Activated CD4-positive, alpha-beta memory T cell treated with anti-CD3 and anti-CD28 coated beads for 36 hours (primary cell): ENCODE measurements around the gene UBL4A. TPM values are rescaled to one million over a fixed set of nuclear protein-coding genes. Genes with fewer than 3 reads are reported as not detected.

Source experiments
- CTCF ChIA-PET: fragments of 350-600 bp; sonication (Branson Sonifier 250); formaldehyde crosslinking; loops from one replicate; lab custom pipeline; 2021; ENCODE audit warnings: antibody characterized with exemption, inconsistent platforms; lab: Charles Lee
- POLR2A ChIA-PET: fragments of 350-600 bp; sonication (Branson Sonifier 250); formaldehyde crosslinking; loops from one replicate; lab custom pipeline; 2021; ENCODE audit warnings: antibody characterized with exemption; lab: Charles Lee
- DNase-seq: peaks from one replicate; pipeline ENCODE4 v3.0.0-alpha.2; 2020
- H3K27ac Mint-ChIP-seq: one replicate; pipeline ENCODE4 v1.8.0; 2021; ENCODE audit warnings: mixed read lengths
- H3K27me3 Mint-ChIP-seq: one replicate; pipeline ENCODE4 v1.8.0; 2021; ENCODE audit warnings: mixed read lengths
- H3K36me3 Mint-ChIP-seq: one replicate; pipeline ENCODE4 v1.8.0; 2021; ENCODE audit warnings: mixed read lengths
- H3K4me1 Mint-ChIP-seq: one replicate; pipeline ENCODE4 v1.8.0; 2021; ENCODE audit warnings: low read depth, mixed read lengths
- H3K4me3 Mint-ChIP-seq: one replicate; pipeline ENCODE4 v1.8.0; 2021; ENCODE audit warnings: mild to moderate bottlenecking, mixed read lengths
- H3K9me3 Mint-ChIP-seq: one replicate; pipeline ENCODE4 v1.8.0; 2021; ENCODE audit warnings: mixed read lengths
- intact Hi-C: fragments of 100-400 bp; cut with micrococcal nuclease; formaldehyde crosslinking; loops from one replicate; pipeline ENCODE4 v1.15.1; 2023
- total RNA-seq, 2 experiments: library from RNA; stranded (reverse); gene quantifications; one replicate each; pipeline ENCODE4 v1.2.3, GENCODE V29; 2021

Gene UBL4A
- total RNA-seq, 2 experiments from 2014 or later: 49.5 to 53.3 TPM

GRCh38 chrX:154478728-154479622 lies 7.4 kb downstream of the UBL4A start, which contains the start of gene LAGE3:
Gene LAGE3, minus strand, starts transcription at chrX:154479281. Its CDS starts 366 bp downstream, at chrX:154478915.
- POLR2A ChIA-PET: interaction anchor here (0.6 to 1.3 kb wide), 4 partner anchors 8 to 79 kb away, joined by 3 to 4 read pairs (median 3); partner anchors contain the start of gene UBL4A
- Mint-ChIP-seq H3K36me3 (no peaks in the 10 kb centered on the region), H3K27ac (peak within 1 kb of the TSS; percentile 95), H3K9me3 (no peaks in the 10 kb centered on the region), H3K27me3 (no peaks in the 10 kb centered on the region), H3K4me1 (peaks cover 19% of the 10 kb centered on the region), H3K4me3 (peak within 1 kb of the TSS; percentile 81)
- intact Hi-C loops: loop anchor here (5.0 kb wide), 1 partner anchor 37 kb away; the partner anchor contains the start of gene FAM50A
- CTCF ChIA-PET: no interaction called here
- peak; percentile 96 for DNase-seq

GRCh38 chrX:154477891-154478477 lies 8.4 kb downstream of the UBL4A start:
- ChIA-PET POLR2A (interaction anchor here (0.6 to 1.3 kb wide), 4 partner anchors 9 to 78 kb away, joined by 3 to 4 read pairs (median 3); partner anchors contain the start of gene UBL4A), CTCF (interaction anchor here (1.1 kb wide), 1 partner anchor 79 kb away, joined by 3 read pairs; no protein-coding TSS in a partner anchor)
- peak overlapping the region; percentile 81 for H3K4me3 Mint-ChIP-seq
- peaks cover 15% of the 10 kb centered on the region for H3K4me1 Mint-ChIP-seq
- no peaks in the 10 kb centered on the region for H3K27me3 Mint-ChIP-seq
- intact Hi-C loops: loop anchor here (5.0 kb wide), 1 partner anchor 36 kb away; the partner anchor contains the start of gene FAM50A
- peak overlapping the region; percentile 77 for H3K27ac Mint-ChIP-seq
- H3K36me3 Mint-ChIP-seq: no peaks in the 10 kb centered on the region
- DNase-seq: no peak
- no peaks in the 10 kb centered on the region for H3K9me3 Mint-ChIP-seq

- intact Hi-C loops: loop anchor here (5.0 kb wide), 1 partner anchor 35 kb away; the partner anchor contains the start of gene FAM50A
These were observed 9.6 kb downstream of the UBL4A start for GRCh38 chrX:154476821-154477220.

GRCh38 chrX:154473683-154474082 lies 12.7 kb downstream of the UBL4A start:
- Mint-ChIP-seq H3K4me3 (no peak overlapping the region), H3K27ac (peak overlapping the region; percentile 39), H3K27me3 (no peaks in the 10 kb centered on the region), H3K36me3 (no peaks in the 10 kb centered on the region), H3K4me1 (peaks cover 13% of the 10 kb centered on the region), H3K9me3 (no peaks in the 10 kb centered on the region)
- POLR2A ChIA-PET: no interaction called here
- CTCF ChIA-PET: no interaction called here
- DNase-seq: no peak
- intact Hi-C loops: no loop called here

More at GRCh38 chrX:154476821-154477220, 9.6 kb downstream of the UBL4A start:
- H3K36me3 Mint-ChIP-seq: no peaks in the 10 kb centered on the region
- H3K4me1 Mint-ChIP-seq: peaks cover 15% of the 10 kb centered on the region
- POLR2A ChIA-PET: no interaction called here
- no peak overlapping the region for H3K4me3 Mint-ChIP-seq
- H3K27ac Mint-ChIP-seq: peak overlapping the region; percentile 8
- DNase-seq: no peak
- no peaks in the 10 kb centered on the region for H3K27me3 Mint-ChIP-seq
- H3K9me3 Mint-ChIP-seq: no peaks in the 10 kb centered on the region
- CTCF ChIA-PET: no interaction called here

GRCh38 chrX:154472685-154473632 lies 13.5 kb downstream of the UBL4A start:
- H3K27me3 Mint-ChIP-seq: no peaks in the 10 kb centered on the region
- H3K4me3 Mint-ChIP-seq: no peak overlapping the region
- H3K27ac Mint-ChIP-seq: peak overlapping the region; percentile 39
- H3K9me3 Mint-ChIP-seq: no peaks in the 10 kb centered on the region
- intact Hi-C loops: no loop called here
- POLR2A ChIA-PET: interaction anchor here (0.7 kb wide), 1 partner anchor 20 kb away, joined by 3 read pairs; no protein-coding TSS in a partner anchor
- CTCF ChIA-PET: no interaction called here
- H3K36me3 Mint-ChIP-seq: no peaks in the 10 kb centered on the region
- DNase-seq: no peak
- peaks cover 8% of the 10 kb centered on the region for H3K4me1 Mint-ChIP-seq

- intact Hi-C loops: no loop called here
- Mint-ChIP-seq H3K9me3 (no peaks in the 10 kb centered on the region), H3K4me3 (no peak overlapping the region), H3K4me1 (peaks cover 3% of the 10 kb centered on the region), H3K27ac (no peak overlapping the region), H3K36me3 (no peaks in the 10 kb centered on the region), H3K27me3 (no peaks in the 10 kb centered on the region)
- DNase-seq: no peak
- POLR2A ChIA-PET: interaction anchor here (0.7 kb wide), 1 partner anchor 19 kb away, joined by 3 read pairs; no protein-coding TSS in a partner anchor
- CTCF ChIA-PET: no interaction called here
These were observed 14.4 kb downstream of the UBL4A start for GRCh38 chrX:154471839-154472684.

- POLR2A ChIA-PET: no interaction called here
- intact Hi-C loops: no loop called here
- CTCF ChIA-PET: no interaction called here
- Mint-ChIP-seq H3K27ac (no peak overlapping the region), H3K4me1 (peaks cover 3% of the 10 kb centered on the region), H3K36me3 (no peaks in the 10 kb centered on the region), H3K9me3 (no peaks in the 10 kb centered on the region), H3K27me3 (no peaks in the 10 kb centered on the region), H3K4me3 (no peak overlapping the region)
- no peak for DNase-seq
These were observed 15.4 kb downstream of the UBL4A start for GRCh38 chrX:154470914-154471568.

GRCh38 chrX:154470434-154470833 lies 16.0 kb downstream of the UBL4A start:
- no peak overlapping the region for H3K27ac Mint-ChIP-seq

GRCh38 chrX:154469880-154470279 lies 16.5 kb downstream of the UBL4A start:
- intact Hi-C loops: no loop called here
- Mint-ChIP-seq H3K4me3 (no peak overlapping the region), H3K4me1 (no peaks in the 10 kb centered on the region), H3K27me3 (no peaks in the 10 kb centered on the region), H3K36me3 (no peaks in the 10 kb centered on the region), H3K9me3 (no peaks in the 10 kb centered on the region), H3K27ac (no peak overlapping the region)
- ChIA-PET CTCF (no interaction called here), POLR2A (no interaction called here)
- no peak for DNase-seq

More at GRCh38 chrX:154470434-154470833, 16.0 kb downstream of the UBL4A start:
- Mint-ChIP-seq H3K27me3 (no peaks in the 10 kb centered on the region), H3K4me1 (peaks cover under 1% of the 10 kb centered on the region), H3K36me3 (no peaks in the 10 kb centered on the region), H3K4me3 (no peak overlapping the region), H3K9me3 (no peaks in the 10 kb centered on the region)
- CTCF ChIA-PET: no interaction called here
- intact Hi-C loops: no loop called here
- POLR2A ChIA-PET: no interaction called here
- DNase-seq: no peak

- ChIA-PET CTCF (no interaction called here), POLR2A (no interaction called here)
- Mint-ChIP-seq H3K36me3 (no peaks in the 10 kb centered on the region), H3K27me3 (no peaks in the 10 kb centered on the region), H3K9me3 (no peaks in the 10 kb centered on the region), H3K4me1 (no peaks in the 10 kb centered on the region), H3K4me3 (no peak overlapping the region), H3K27ac (no peak overlapping the region)
- intact Hi-C loops: no loop called here
- no peak for DNase-seq
These were observed 17.3 kb downstream of the UBL4A start for GRCh38 chrX:154469114-154469513.
